NCI-H460 (cell line): ENCODE results near the gene EGFL7. TPM values are rescaled to one million over a fixed set of nuclear protein-coding genes. Genes with fewer than 3 reads are reported as not detected.

Experiments used
- DNase-seq: peaks from one replicate; pipeline ENCODE4 v3.0.0-alpha.2; 2016; ENCODE audit warnings: low read depth; ENCODE audit errors: extremely low read depth
- small RNA-seq, 2 experiments: library from RNA; depleted of rRNA; stranded (forward); fragments of <200 nt; gene quantifications; one replicate each; pipeline ENCODE3, GENCODE V24; 2014
- total RNA-seq: library from RNA; depleted of rRNA; stranded (reverse); fragments of >200 nt; shearing (Covaris generic); gene quantifications from 2 replicates; pipeline ENCODE4 v1.2.3, GENCODE V29; 2014; rRNA removed

The EGFL7 gene
- total RNA-seq, 1 experiment from 2014 or later, result 51.7 TPM

- DNase-seq, result no peak
Observed at GRCh38 chr9:136713550-136713949, 50.8 kb downstream of the EGFL7 start.

- no peak for DNase-seq
Observed at GRCh38 chr9:136714096-136714892, 51.6 kb downstream of the EGFL7 start.

- no peak for DNase-seq
Observed at GRCh38 chr9:136714893-136715274, 52.2 kb downstream of the EGFL7 start.

DNA sequence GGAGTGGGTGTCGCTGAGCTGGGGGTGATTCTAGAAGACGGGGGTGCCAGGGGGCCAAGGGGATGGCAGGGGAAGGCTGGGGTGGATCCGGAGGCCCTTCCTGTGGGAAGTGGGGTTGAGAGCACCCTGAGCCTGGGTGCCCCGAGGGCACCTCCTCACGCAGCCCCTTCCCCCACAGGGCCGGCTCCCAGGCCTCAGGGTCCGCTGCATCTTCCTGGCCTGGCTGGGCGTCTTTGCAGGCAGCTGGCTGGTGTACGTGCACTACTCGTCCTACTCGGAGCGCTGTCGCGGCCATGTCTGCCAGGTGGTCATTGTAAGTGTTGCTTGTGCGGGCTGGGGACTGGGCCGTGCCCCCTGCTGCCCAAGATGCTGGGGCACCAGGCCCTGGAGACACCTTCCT lies 54.7 kb downstream of the EGFL7 start:
- no peak for DNase-seq

DNA sequence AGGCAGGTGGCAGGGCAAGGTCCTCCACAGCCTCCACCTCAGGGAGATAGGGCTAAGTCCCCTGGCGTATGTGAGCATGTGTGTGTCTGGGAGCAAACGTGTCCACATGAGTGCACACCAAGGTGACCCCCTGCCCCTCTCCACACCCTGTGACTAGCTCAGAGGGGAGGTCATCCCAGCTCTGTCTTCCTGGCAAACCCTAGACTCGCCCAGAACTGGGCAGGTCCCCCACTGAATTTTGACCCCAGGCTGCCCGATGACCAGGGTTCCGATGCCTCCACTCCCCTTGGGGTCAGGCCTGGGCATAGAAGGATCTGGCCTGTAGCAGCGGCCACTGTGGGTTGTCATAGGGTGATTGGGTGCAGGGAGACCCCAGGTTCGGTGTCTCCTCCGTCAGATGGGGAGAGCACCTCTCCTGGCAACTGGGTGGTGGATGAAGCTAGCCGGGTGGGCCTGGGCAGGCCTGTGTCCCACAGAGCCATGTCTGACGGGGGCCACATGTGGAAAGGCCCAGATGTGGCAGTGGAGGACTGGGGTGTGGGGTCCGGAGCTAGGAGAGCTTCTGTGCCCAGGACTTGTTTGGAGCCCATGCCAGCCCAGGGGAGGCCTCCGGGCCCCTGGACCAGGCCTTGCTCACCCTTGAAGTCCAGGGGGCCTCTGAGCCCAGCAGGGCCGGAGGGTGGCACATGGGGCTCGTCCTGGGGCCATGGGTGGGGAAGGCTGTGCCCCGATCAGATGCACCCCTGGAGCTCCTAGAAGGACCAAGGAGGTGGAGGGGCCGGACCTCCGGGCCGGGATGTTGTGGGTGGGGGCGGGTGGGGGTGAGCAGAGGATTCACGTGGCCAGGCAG lies 55.9 kb downstream of the EGFL7 start:
- no peak for DNase-seq

DNA sequence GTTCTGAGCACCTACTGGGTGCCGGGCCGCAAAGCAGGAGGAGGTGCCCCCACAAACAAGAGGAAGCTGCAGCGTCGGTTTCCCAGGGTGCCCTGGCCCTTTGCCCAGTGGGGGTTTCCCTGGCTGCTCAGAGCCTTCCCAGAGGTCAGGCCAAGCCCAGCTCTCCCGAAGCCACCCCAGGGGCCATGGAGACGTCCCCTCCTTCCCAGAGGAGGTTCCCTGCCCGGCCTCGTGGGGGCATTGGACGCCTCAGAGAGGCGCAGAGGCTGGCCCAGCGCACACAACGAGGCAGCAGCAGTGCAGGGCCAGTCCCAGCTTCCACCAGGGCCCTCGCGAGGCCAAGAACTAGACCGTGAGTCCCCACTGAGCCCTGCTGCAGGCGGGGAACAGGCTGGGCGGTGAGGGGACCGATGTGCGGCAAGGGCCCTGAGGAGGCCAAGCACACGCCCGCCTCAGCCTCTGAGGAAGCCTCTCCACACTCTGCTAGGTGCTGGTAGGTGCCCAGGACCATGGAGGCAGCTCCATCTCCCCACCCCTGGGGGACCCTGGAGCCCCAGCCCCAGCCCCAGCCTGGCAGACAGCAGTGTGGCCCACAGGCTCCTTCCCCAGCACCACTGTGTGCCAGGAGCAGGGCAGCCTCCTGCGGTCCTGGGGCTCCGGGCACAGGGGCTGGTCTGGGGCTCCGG lies 56.6 kb downstream of the EGFL7 start:
- DNase-seq, result no peak

DNA sequence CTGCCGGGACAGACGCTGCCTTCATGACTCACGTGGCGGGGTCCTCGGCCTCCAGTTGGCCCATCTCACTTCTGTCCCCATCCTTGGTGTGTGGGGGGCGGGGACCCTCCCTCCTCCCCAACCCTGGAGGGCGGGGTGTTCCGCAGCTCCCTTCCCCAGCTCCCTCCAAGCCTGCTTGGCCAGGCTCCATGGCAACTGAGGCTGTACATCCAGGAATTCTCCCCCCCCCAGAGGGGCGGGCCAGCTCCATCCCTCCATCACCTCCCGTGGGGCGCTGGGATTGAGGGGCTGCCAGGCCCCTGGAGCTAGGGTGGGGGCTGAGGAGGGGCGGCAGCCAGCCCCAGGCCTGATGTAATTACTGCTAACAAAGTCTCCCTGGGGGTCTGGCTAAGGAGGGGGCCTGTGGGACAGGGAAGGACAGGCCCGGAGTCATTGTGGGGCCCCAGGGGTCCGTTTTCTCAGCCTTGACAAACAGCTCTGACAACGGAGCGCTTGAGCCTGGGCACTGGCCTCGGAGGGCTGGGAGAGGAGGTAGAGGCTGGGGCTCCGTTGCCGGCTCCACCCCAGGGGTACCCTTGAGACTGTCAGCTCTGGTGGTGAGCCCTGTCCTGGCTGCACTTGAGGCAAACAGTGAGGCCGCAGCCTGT lies 57.7 kb downstream of the EGFL7 start:
- DNase-seq, result no peak

DNA sequence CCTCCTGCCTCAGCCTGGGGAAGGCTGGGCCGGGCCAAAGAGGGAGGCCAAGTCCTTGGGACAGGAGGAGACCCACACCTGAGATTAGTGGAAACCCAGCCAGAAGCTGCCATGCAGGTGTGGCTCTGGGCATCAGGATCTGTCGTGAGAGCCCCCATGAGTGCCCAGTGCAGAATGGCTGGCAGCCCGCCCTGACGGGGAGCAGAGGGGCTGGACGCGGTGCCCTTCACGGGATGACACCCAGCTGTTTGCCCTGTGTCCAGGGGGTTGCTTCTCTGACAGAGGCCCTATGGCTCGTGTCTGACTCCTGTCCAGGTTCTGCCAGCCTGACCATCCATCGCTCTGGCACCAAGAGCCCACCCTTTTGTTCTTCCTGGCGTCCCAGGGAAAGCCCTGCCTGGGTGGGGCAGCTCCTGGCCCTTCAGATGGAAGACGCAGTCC lies 58.2 kb downstream of the EGFL7 start:
- no peak for DNase-seq

DNA sequence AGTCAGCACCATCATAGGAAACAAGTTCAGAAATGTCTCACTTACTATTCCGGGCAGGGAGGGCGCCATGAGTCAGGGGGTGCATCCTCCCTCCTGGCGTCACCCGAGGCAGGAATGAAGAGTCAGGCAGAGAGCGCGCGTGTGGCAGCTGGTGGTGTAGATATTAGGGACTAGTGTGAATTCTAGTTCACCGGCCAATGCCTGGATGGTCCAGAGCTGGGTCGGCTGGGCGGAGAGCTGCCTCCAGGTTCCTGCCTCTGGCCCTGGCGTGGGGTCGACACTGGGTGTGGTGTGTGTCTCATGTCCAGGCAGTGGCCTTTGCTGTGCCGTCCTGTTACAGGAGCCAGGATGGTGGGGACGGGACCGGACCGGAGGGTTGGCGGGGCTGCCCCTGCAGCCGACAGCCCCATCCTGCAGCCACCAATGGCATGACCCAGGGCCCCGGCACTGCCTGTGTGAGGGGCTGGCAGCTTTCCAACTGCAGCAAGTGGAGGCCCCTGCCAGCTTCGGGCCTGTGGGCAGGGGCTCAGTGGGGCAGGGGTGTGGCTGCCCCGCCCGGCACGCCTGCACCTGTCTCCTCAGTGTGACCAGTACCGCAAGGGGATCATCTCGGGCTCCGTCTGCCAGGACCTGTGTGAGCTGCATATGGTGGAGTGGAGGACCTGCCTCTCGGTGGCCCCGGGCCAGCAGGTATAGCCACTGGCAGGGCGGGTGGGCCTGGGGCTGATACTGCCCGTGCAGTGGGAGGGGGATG lies 58.8 kb downstream of the EGFL7 start:
- DNase-seq, result peak; percentile 67

Small RNA genes within 50 kb of the gene (small RNA-seq; reads per million reads assigned to genes)
- gene MIR126, result 12.6 to 267 reads per million in 2 experiments

Other genes with a start within 250 kb of the EGFL7 start
- 8.6 and 9.6 TPM in 2 replicates for gene INPP5E, start 223.1 kb upstream of the EGFL7 start, total RNA-seq
- gene SEC16A, start 179.9 kb upstream of the EGFL7 start, total RNA-seq, result 26.3 and 29.2 TPM in 2 replicates
- gene NOTCH1, start 116.9 kb upstream of the EGFL7 start, total RNA-seq, result 8.0 and 12.5 TPM in 2 replicates
- 24.5 and 27.8 TPM in 2 replicates for gene AGPAT2, start 24.5 kb downstream of the EGFL7 start, total RNA-seq
- gene DIPK1B, start 49.7 kb downstream of the EGFL7 start, total RNA-seq, result 14.1 and 14.4 TPM in 2 replicates
- not detected in 2 replicates for gene LCN10, start 80.0 kb downstream of the EGFL7 start, total RNA-seq
- not detected in 2 replicates for gene LCN6, start 85.6 kb downstream of the EGFL7 start, total RNA-seq
- gene LCN8, start 95.3 kb downstream of the EGFL7 start, total RNA-seq, result not detected in 2 replicates
- not detected in 2 replicates for gene LCN15, start 101.6 kb downstream of the EGFL7 start, total RNA-seq
- gene TMEM141, start 128.4 kb downstream of the EGFL7 start, total RNA-seq, result 24.0 and 27.6 TPM in 2 replicates
- 1.7 and 1.8 TPM in 2 replicates for gene CCDC183, start 133.4 kb downstream of the EGFL7 start, total RNA-seq
- gene RABL6, start 145.0 kb downstream of the EGFL7 start, total RNA-seq, result 59.4 and 69.4 TPM in 2 replicates
- 2.6 and 2.7 TPM in 2 replicates for gene AJM1, start 179.6 kb downstream of the EGFL7 start, total RNA-seq
- gene PHPT1, start 186.5 kb downstream of the EGFL7 start, total RNA-seq, result 132 and 134 TPM in 2 replicates
- 4.4 and 4.5 TPM in 2 replicates for gene MAMDC4, start 189.4 kb downstream of the EGFL7 start, total RNA-seq
- 309 and 321 TPM in 2 replicates for gene EDF1, start 203.4 kb downstream of the EGFL7 start, total RNA-seq
- 12.1 and 17.9 TPM in 2 replicates for gene TRAF2, start 223.6 kb downstream of the EGFL7 start, total RNA-seq